ENCODE measurements around the gene OCLN. TPM values are rescaled to one million over a fixed set of nuclear protein-coding genes. Genes with fewer than 3 reads are reported as not detected.

Gene OCLN
- total RNA-seq, 2 experiments from 2014 or later = 5.5 to 6.8 TPM

GRCh38 chr5:69492923-69493395 lies 369 bp downstream of the OCLN start:
- Histone ChIP-seq H3K36me3 (ENCODE audit: insufficient read depth, low read length) (no peaks in the 10 kb centered on the region), H3K4me1 (ENCODE audit: insufficient read depth, low read length) (peaks cover 22% of the 10 kb centered on the region), H3K27me3 (ENCODE audit: control insufficient read depth in 1 of 2, insufficient read depth in 2 of 2, low read length in 2 of 2) (peaks cover 35 to 52% of the 10 kb centered on the region in 2 experiments), H3K27ac (ENCODE audit: low read depth in 1 of 2, low read length in 2 of 2) (no peak overlapping the region), H3K9me3 (ENCODE audit: control insufficient read depth in 1 of 2, insufficient read depth in 1 of 2, low read length in 2 of 2) (peaks cover 0 to 6% of the 10 kb centered on the region in 2 experiments), H3K4me3 (ENCODE audit: low read length) (peak overlapping the region; percentile 36)
- no peaks in the 10 kb centered on the region for H3K4me1 Mint-ChIP-seq (ENCODE audit: low read depth)
- intact Hi-C loops (cut with DNase I, micrococcal nuclease) = no loop called here
- ATAC-seq (ENCODE audit: poor library complexity) = no peak
- TF ChIP-seq, protein P1, sequence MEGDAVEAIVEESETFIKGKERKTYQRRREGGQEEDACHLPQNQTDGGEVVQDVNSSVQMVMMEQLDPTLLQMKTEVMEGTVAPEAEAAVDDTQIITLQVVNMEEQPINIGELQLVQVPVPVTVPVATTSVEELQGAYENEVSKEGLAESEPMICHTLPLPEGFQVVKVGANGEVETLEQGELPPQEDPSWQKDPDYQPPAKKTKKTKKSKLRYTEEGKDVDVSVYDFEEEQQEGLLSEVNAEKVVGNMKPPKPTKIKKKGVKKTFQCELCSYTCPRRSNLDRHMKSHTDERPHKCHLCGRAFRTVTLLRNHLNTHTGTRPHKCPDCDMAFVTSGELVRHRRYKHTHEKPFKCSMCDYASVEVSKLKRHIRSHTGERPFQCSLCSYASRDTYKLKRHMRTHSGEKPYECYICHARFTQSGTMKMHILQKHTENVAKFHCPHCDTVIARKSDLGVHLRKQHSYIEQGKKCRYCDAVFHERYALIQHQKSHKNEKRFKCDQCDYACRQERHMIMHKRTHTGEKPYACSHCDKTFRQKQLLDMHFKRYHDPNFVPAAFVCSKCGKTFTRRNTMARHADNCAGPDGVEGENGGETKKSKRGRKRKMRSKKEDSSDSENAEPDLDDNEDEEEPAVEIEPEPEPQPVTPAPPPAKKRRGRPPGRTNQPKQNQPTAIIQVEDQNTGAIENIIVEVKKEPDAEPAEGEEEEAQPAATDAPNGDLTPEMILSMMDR (IDR thresholded peaks at IDR 0.05) = no peak
- H3K27ac Mint-ChIP-seq = no peak overlapping the region
- H3K4me3 Mint-ChIP-seq = peak overlapping the region; percentile 25
- POLR2A ChIA-PET = no interaction called here
- peaks cover 69% of the 10 kb centered on the region for H3K27me3 Mint-ChIP-seq
- H3K36me3 Mint-ChIP-seq (ENCODE audit: low read depth) = no peaks in the 10 kb centered on the region
- H3K9me3 Mint-ChIP-seq = no peaks in the 10 kb centered on the region
- peak in 2 of 14 experiments; percentile 6 to 8 for DNase-seq
- CTCF ChIA-PET = interaction anchor here (0.6 kb wide), 1 partner anchor 339 kb away, joined by 5 read pairs; no protein-coding TSS in a partner anchor

- TF ChIP-seq, protein P1 (IDR thresholded peaks at IDR 0.05) = no peak
- H3K36me3 ChIP-seq (ENCODE audit: insufficient read depth, low read length) = no peaks in the 10 kb centered on the region
- peaks cover 35 to 51% of the 10 kb centered on the region in 2 experiments for H3K27me3 ChIP-seq (ENCODE audit: control insufficient read depth in 1 of 2, insufficient read depth in 2 of 2, low read length in 2 of 2)
- Mint-ChIP-seq H3K4me3 (peak overlapping the region; percentile 25), H3K4me1 (ENCODE audit: low read depth) (no peaks in the 10 kb centered on the region), H3K27ac (no peak overlapping the region), H3K9me3 (no peaks in the 10 kb centered on the region), H3K27me3 (peaks cover 67% of the 10 kb centered on the region), H3K36me3 (ENCODE audit: low read depth) (no peaks in the 10 kb centered on the region)
- H3K9me3 ChIP-seq (ENCODE audit: control insufficient read depth in 1 of 2, insufficient read depth in 1 of 2, low read length in 2 of 2) = peaks cover 0 to 6% of the 10 kb centered on the region in 2 experiments
- ATAC-seq (ENCODE audit: poor library complexity) = no peak
- CTCF ChIA-PET = interaction anchor here (0.6 kb wide), 1 partner anchor 339 kb away, joined by 5 read pairs; no protein-coding TSS in a partner anchor
- peaks cover 22% of the 10 kb centered on the region for H3K4me1 ChIP-seq (ENCODE audit: insufficient read depth, low read length)
- POLR2A ChIA-PET = no interaction called here
- intact Hi-C loops (cut with DNase I, micrococcal nuclease) = no loop called here
- peak in 2 of 14 experiments; percentile 4 to 19 for DNase-seq
- H3K27ac ChIP-seq (ENCODE audit: low read depth in 1 of 2, low read length in 2 of 2) = no peak overlapping the region
- H3K4me3 ChIP-seq (ENCODE audit: low read length) = peak overlapping the region; percentile 36
These were observed 975 bp downstream of the OCLN start for GRCh38 chr5:69493396-69494133.

DNA sequence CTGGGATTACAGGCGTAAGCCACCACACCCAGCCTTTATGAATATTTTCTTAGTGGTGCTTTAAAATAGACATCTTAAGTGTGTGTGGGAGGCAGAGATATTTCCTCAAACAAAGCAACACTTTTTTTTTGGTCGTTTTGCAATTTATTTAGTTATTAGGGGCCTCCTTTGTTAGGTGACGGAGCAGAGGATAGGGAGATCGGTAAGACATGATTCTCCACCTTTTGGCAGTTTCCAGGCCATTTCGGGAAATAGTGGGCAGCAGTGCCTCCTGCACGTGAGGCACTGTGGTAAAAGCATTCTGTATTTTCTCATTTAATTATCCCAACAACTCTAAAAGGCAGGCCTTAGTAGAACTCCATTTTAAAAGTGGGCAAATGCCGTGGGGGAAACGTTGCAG lies 1.9 kb downstream of the OCLN start:
- Mint-ChIP-seq H3K36me3 (ENCODE audit: low read depth) (no peaks in the 10 kb centered on the region), H3K27ac (no peak overlapping the region), H3K4me3 (no peak overlapping the region), H3K27me3 (peaks cover 61% of the 10 kb centered on the region), H3K9me3 (no peaks in the 10 kb centered on the region), H3K4me1 (ENCODE audit: low read depth) (no peaks in the 10 kb centered on the region)
- H3K4me3 ChIP-seq (ENCODE audit: low read length) = no peak overlapping the region
- ChIA-PET POLR2A (no interaction called here), CTCF (no interaction called here)
- TF ChIP-seq, protein P1 (IDR thresholded peaks at IDR 0.05) = no peak
- H3K4me1 ChIP-seq (ENCODE audit: insufficient read depth, low read length) = peaks cover 22% of the 10 kb centered on the region
- no peaks in the 10 kb centered on the region for H3K36me3 ChIP-seq (ENCODE audit: insufficient read depth, low read length)
- H3K27ac ChIP-seq (ENCODE audit: low read depth in 1 of 2, low read length in 2 of 2) = no peak overlapping the region
- intact Hi-C loops (cut with DNase I, micrococcal nuclease) = no loop called here
- DNase-seq (no peak), ATAC-seq (ENCODE audit: poor library complexity) (no peak)
- H3K9me3 ChIP-seq (ENCODE audit: control insufficient read depth in 1 of 2, insufficient read depth in 1 of 2, low read length in 2 of 2) = peaks cover 0 to 6% of the 10 kb centered on the region in 2 experiments
- peaks cover 35 to 46% of the 10 kb centered on the region in 2 experiments for H3K27me3 ChIP-seq (ENCODE audit: control insufficient read depth in 1 of 2, insufficient read depth in 2 of 2, low read length in 2 of 2)

Data from CD4-positive, alpha-beta T cell (primary cell).